Calu3 (cell line): Measurements from ENCODE around the gene OGFOD1. TPM values are rescaled to one million over a fixed set of nuclear protein-coding genes. Genes with fewer than 3 reads are reported as not detected.

Experiments
- BruUV-seq: library from RNA; stranded (reverse); fragments of 400-500 nt; replicated peaks from 2 replicates; lab custom pipeline; 2021; lab: Mats Ljungman, UMichigan
- CTCF ChIA-PET: fragments of 300-600 bp; sonication (Branson Sonifier 250); formaldehyde crosslinking; loops from one replicate; lab custom pipeline; 2022; ENCODE audit warnings: antibody characterized with exemption; lab: Charles Lee
- DNase-seq: peaks from one replicate; pipeline ENCODE4 v3.0.0; 2022
- H3K27ac Mint-ChIP-seq: one replicate; pipeline ENCODE4 v1.8.0; 2022; ENCODE audit warnings: mixed read lengths; ENCODE audit not compliant: unreplicated experiment
- H3K27me3 Mint-ChIP-seq: one replicate; pipeline ENCODE4 v1.8.0; 2022; ENCODE audit warnings: mixed read lengths; ENCODE audit not compliant: unreplicated experiment
- H3K36me3 Mint-ChIP-seq: one replicate; pipeline ENCODE4 v1.8.0; 2022; ENCODE audit warnings: mild to moderate bottlenecking, moderate library complexity, mixed read lengths; ENCODE audit not compliant: insufficient read depth, unreplicated experiment
- H3K4me1 Mint-ChIP-seq: one replicate; pipeline ENCODE4 v1.8.0; 2022; ENCODE audit warnings: mild to moderate bottlenecking, low read depth, mixed read lengths; ENCODE audit not compliant: unreplicated experiment
- H3K4me3 Mint-ChIP-seq: one replicate; pipeline ENCODE4 v1.8.0; 2022; ENCODE audit warnings: mild to moderate bottlenecking, low read depth, moderate library complexity, mixed read lengths; ENCODE audit not compliant: unreplicated experiment
- H3K9me3 Mint-ChIP-seq: one replicate; pipeline ENCODE4 v1.8.0; 2022; ENCODE audit warnings: low read depth, mixed read lengths; ENCODE audit not compliant: unreplicated experiment
- intact Hi-C: fragments of 100-400 bp; cut with micrococcal nuclease; formaldehyde crosslinking; loops from one replicate; pipeline ENCODE4 v1.10.0; 2022; ENCODE audit not compliant: unreplicated experiment
- total RNA-seq: library from RNA; stranded (reverse); gene quantifications from 2 replicates; pipeline ENCODE4 v1.2.3, GENCODE V29; 2022
- TF ChIP-seq, protein P1 (sequence below): fragments of 200-600 bp; IDR thresholded peaks from one replicate; pipeline ENCODE4 v1.8.0; 2022; ENCODE audit warnings: antibody characterized with exemption; ENCODE audit not compliant: unreplicated experiment

OGFOD1 gene
- total RNA-seq, 1 experiment from 2014 or later: 60.6 TPM

DNA sequence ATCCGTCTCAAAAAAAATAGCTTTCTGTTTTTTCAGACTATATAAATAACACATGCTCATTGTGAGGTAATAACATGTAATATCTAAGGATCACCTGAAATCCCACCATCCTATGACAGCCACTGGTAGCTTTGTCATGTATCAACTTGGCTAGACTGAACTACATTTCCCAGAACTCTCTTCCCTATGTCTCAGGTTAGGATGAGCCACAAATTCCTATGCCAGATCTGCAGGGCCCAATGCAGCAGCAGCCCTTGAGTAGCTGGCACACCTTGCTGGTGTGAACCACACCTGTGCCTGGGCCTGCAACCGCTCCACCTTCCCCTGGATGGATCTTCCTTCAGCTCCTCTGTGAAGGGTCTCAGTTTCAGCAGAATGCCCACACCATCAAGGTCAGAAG lies 28.1 kb downstream of the OGFOD1 start:
- H3K36me3 Mint-ChIP-seq: peaks cover 37% of the 10 kb centered on the region
- no peak overlapping the region for H3K27ac Mint-ChIP-seq
- H3K4me3 Mint-ChIP-seq: no peak overlapping the region
- CTCF ChIA-PET: interaction anchor here (1.6 kb wide), 1 partner anchor 28 kb away, joined by 3 read pairs; the partner anchor contains the start of genes NUDT21 and OGFOD1
- intact Hi-C loops: no loop called here
- DNase-seq: no peak
- H3K4me1 Mint-ChIP-seq: no peaks in the 10 kb centered on the region
- TF ChIP-seq, protein P1, sequence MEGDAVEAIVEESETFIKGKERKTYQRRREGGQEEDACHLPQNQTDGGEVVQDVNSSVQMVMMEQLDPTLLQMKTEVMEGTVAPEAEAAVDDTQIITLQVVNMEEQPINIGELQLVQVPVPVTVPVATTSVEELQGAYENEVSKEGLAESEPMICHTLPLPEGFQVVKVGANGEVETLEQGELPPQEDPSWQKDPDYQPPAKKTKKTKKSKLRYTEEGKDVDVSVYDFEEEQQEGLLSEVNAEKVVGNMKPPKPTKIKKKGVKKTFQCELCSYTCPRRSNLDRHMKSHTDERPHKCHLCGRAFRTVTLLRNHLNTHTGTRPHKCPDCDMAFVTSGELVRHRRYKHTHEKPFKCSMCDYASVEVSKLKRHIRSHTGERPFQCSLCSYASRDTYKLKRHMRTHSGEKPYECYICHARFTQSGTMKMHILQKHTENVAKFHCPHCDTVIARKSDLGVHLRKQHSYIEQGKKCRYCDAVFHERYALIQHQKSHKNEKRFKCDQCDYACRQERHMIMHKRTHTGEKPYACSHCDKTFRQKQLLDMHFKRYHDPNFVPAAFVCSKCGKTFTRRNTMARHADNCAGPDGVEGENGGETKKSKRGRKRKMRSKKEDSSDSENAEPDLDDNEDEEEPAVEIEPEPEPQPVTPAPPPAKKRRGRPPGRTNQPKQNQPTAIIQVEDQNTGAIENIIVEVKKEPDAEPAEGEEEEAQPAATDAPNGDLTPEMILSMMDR: no peak
- H3K9me3 Mint-ChIP-seq: no peaks in the 10 kb centered on the region
- no TSS peak for BruUV-seq
- H3K27me3 Mint-ChIP-seq: no peaks in the 10 kb centered on the region

DNA sequence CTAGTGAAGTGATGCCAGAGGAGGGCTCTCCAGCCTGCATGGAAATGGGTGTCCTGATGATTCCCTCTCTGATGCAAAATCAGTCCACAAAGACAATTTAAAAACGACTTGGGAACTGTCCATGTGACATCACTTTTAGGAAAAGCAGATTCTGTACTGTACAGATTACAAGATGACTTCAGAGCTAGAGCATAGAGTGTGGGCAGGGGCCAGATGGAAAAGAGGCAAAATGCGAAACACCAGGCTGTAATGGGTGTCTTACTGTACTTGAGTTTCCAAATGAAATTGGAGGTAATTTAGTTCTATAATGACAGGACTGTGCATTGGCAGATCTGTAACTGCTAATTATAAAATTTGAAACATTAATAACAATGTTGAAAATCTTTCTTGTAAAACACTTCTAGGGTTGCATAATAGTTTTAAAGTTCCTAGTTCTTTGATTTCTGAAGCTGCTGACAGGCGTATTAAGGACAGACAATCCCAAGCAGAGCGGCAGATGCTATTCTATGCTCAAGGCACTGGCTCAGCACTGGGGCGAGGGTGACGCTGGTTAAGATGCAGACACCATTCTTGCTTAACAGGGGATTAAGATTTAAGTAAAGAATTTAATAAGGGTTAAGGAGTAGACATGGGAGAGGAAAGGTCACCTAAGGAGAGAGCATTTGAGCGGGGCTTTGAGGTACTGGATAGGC lies 29.6 kb downstream of the OGFOD1 start:
- Mint-ChIP-seq H3K36me3 (peaks cover 36% of the 10 kb centered on the region), H3K4me1 (no peaks in the 10 kb centered on the region), H3K4me3 (no peak overlapping the region), H3K9me3 (no peaks in the 10 kb centered on the region), H3K27me3 (no peaks in the 10 kb centered on the region), H3K27ac (no peak overlapping the region)
- TF ChIP-seq, protein P1: no peak
- no peak for DNase-seq
- CTCF ChIA-PET: no interaction called here
- no TSS peak for BruUV-seq
- intact Hi-C loops: no loop called here

DNA sequence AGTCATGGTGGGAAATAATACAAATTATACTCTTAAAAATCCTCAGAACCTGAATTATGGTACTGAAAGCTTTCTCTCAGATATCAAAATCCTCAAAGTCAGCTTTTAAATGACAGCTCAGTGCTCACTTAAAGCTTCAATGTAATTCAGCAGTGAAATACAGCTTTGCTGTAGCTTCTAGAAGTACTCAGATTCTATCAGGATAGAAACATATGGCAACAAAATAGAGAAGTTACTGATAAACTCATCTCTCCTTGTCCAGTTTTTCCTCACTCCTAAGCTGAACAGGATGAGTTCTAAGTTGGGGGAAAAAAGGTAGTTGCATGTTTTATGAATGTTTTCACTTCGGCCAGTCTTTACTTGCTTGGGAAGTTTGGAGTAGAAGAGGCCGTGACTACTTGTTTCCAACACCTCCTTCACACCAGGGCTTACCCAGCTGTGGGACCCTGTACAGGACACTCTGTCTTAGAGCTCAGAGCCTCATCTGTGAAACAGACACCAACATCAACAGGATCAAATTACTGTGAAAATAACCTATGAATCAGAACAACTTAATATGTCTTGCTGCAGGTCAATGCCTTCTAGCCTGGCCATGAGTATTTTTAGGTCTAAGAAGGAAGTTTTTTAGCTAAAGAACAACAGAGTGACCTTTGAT lies 30.2 kb downstream of the OGFOD1 start:
- H3K27me3 Mint-ChIP-seq: no peaks in the 10 kb centered on the region
- H3K4me3 Mint-ChIP-seq: no peak overlapping the region
- intact Hi-C loops: no loop called here
- peaks cover 29% of the 10 kb centered on the region for H3K36me3 Mint-ChIP-seq
- no TSS peak for BruUV-seq
- CTCF ChIA-PET: no interaction called here
- H3K9me3 Mint-ChIP-seq: no peaks in the 10 kb centered on the region
- TF ChIP-seq, protein P1: no peak
- H3K4me1 Mint-ChIP-seq: no peaks in the 10 kb centered on the region
- DNase-seq: no peak
- no peak overlapping the region for H3K27ac Mint-ChIP-seq

DNA sequence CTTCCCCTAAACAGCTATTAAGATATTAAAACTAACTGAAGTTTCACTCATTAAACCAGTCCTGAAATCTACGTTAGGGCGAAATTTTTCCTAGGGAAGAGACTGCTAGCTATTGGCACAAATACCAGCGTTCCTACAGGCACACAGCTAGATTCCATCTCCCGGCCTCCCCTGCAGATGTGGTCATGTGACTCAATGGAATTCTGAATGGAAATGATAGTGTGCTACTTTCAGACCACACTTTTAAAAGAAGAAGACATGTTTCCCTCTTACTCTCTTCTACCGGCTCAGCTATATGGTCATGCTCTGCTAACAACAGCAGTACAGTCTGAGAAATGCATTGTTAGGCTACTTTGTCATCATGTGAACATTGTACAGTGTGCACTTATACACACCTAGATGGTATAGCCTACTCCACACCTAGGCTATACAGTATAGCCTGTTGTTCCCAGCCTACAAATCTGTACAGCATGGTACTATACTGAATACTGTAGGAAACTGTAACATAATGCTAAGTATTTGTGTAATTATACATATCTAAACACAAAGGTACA lies 31.4 kb downstream of the OGFOD1 start:
- TF ChIP-seq, protein P1: no peak
- no TSS peak for BruUV-seq
- no peak overlapping the region for H3K4me3 Mint-ChIP-seq
- H3K9me3 Mint-ChIP-seq: no peaks in the 10 kb centered on the region
- DNase-seq: no peak
- H3K27me3 Mint-ChIP-seq: no peaks in the 10 kb centered on the region
- H3K4me1 Mint-ChIP-seq: no peaks in the 10 kb centered on the region
- CTCF ChIA-PET: no interaction called here
- peaks cover 17% of the 10 kb centered on the region for H3K36me3 Mint-ChIP-seq
- no peak overlapping the region for H3K27ac Mint-ChIP-seq
- intact Hi-C loops: no loop called here
